Measurements from ENCODE around the gene CTPS1. TPM values are rescaled to one million over a fixed set of nuclear protein-coding genes. Genes with fewer than 3 reads are reported as not detected.

The CTPS1 gene
- polyA plus RNA-seq, 1 donor from 2014 or later, result 76.1 TPM

Small RNA genes within 50 kb of the gene (small RNA-seq; reads per million reads assigned to genes)
- gene UBE2V1P8, result 0 reads per million in 3 experiments

Other genes starting within 250 kb of the CTPS1 start
- gene KCNQ4, start 195.9 kb upstream of the CTPS1 start, polyA plus RNA-seq, result 0.86 TPM in 1 of 2 replicates, not detected in the other
- gene CITED4, start 117.3 kb upstream of the CTPS1 start, polyA plus RNA-seq, result 2.6 and 4.8 TPM in 2 replicates
- 0.26 and 1.8 TPM in 2 replicates for gene SLFNL1, start 42.0 kb downstream of the CTPS1 start, polyA plus RNA-seq